Endothelial cell of hepatic sinusoid (primary cell): ENCODE data around the gene LSR.

ENCODE experiments used
- in situ Hi-C: cut with HindIII; loops from 2 replicates; pipeline ENCODE4 v1.10.0; 2017; ENCODE audit warnings: low sequenced_read_pairs

Gene LSR

DNA sequence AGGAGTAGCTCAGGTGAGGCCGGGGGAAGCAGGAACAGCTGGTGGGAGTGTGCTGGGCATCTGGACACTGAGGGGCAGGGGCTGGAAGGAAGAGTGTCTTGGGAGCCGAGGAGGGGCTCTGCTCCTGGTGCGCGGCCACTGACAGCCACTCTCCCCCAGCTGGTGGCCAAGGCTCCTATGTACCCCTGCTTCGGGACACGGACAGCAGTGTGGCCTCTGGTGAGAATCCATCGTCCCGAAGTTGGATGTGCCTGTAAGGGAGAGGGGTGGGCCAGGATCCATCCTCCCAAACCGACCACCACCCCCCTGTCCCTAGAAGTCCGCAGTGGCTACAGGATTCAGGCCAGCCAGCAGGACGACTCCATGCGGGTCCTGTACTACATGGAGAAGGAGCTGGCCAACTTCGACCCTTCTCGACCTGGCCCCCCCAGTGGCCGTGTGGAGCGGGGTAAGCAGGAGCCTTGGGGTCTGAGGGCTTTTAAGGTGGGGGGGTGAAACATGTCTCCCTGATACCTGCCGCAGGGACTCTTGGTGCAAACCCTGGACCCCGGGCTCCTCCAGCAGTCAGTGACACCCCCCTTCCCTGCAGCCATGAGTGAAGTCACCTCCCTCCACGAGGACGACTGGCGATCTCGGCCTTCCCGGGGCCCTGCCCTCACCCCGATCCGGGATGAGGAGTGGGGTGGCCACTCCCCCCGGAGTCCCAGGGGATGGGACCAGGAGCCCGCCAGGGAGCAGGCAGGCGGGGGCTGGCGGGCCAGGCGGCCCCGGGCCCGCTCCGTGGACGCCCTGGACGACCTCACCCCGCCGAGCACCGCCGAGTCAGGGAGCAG lies 17.9 kb downstream of the LSR start:
- in situ Hi-C loops, result no loop called here

- in situ Hi-C loops, result no loop called here
Measured at GRCh38 chr19:35267353-35267817, 18.6 kb downstream of the LSR start.

DNA sequence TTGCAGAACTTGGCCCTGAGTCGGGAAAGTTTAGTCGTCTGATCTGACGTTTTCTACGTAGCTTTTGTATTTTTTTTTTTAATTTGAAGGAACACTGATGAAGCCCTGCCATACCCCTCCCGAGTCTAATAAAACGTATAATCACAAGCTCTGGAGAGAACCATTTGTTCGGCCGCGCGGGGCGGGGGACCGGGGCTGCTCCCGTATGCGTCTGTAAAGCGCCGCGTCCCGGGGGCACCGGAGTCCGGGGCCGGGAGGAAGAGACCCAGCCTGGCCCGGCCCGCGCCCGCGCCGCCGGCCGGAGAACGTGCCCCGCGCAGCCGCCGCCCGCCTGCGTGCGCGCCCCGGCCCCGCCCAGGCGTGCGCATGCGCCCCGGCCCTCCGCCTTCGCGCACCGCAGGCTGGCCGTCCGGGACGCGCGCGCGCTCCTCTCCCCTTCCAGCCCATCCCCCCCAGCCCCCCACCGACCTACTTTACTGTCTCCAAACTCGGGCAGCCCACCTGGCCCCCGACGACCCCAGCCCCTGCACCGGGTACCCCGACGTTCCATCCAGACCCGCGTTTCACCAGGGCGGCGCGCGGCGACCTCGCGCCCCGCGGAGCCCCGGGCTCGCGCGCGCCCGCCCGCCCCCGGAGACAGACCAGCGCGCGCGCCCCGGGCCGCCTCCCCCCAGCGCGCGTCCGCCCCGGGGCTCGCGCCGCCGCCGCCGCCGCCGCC lies 19.2 kb downstream of the LSR start:
- in situ Hi-C loops, result no loop called here

DNA sequence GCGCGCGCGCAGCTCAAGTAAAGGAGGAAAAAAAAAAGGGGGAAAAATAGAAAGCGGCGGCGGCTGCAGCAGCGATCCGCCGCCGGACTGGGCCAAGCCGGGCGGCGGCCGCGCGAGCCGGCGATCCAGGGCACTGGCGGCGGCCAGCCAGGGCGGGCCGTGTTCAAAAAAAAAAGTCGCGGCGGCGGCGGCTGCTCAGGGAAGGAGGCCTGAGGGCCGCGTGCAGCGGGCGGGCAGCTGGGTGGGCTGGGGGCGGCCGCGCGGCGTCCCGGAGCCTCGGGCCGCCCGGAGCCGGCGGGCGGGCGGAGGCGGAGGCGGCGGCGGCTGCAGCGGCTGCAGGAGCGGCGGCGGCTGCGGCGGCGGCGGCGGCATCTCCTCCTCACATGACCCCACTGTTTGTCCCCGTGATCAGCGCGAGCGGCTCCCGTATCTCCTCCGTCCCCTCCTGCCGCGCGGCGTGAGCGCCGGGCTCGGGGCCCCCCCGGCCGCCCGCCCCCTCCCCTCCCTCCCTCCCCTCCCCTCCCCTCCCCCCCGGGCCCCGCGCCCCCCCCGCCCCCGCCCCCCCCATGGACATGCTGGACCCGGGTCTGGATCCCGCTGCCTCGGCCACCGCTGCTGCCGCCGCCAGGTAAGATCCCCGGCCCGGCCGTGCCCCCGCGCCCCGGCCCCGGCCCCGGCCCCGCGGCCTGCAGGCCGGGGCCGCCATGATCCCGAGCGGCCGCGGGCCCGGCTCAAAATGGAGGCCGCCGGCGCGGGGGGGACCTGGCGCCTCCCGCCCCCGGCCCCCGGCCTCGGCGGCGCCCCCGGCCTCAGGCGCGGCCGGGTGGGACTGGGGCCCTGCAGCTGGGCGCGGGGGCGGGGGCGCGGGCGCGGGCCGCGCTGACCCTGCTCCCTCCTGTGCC lies 20.0 kb downstream of the LSR start, which contains the start of gene USF2:
TSS of gene USF2 (plus strand) at position 427 of the 902 bp plus-strand sequence. CDS start at position 567, 140 bp downstream.
- in situ Hi-C loops, result no loop called here

DNA sequence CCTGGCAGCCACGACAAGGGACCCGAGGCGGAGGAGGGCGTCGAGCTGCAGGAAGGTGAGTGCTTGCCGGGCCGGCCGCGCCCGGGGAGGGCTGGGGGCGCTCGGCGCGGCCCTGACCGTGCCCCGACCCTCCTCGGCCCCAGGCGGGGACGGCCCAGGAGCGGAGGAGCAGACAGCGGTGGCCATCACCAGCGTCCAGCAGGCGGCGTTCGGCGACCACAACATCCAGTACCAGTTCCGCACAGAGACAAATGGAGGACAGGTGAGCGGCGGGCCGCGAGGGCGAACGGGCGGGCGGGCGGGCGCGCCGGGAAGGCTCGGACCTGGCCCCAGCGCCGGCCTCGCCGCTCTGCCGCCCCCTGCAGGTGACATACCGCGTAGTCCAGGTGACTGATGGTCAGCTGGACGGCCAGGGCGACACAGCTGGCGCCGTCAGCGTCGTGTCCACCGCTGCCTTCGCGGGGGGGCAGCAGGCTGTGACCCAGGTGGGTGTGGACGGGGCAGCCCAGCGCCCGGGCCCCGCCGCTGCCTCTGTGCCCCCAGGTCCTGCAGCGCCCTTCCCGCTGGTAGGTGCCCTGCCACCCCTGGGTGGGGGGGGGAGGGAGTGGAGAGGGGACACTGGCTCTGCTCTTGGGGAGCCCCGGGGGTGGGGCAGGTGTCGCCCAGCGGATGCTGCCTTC lies 20.8 kb downstream of the LSR start:
- in situ Hi-C loops, result no loop called here

- in situ Hi-C loops, result no loop called here
Measured at GRCh38 chr19:35270381-35270811, 21.6 kb downstream of the LSR start.

DNA sequence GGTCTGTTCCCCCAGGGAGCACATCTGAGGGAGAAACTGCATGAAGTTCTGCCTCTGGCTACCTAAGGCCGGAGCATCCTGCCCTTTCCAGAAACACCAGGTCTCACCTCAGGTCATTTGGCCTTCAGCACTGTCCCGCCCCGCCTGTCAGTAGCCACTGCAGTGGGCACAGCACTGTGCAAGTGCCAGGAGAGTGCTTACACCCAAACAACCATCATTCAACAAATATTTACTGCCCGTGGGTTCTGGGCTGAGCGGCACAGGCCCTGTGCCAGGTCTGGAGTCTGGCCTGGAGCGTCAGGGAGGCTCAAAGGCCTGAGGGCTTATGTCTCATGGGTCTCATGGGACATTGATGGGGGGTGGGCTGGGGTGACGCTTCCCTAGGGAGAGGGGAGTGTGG lies 22.7 kb downstream of the LSR start:
- in situ Hi-C loops, result no loop called here

- in situ Hi-C loops, result no loop called here
Measured at GRCh38 chr19:35272122-35272719, 23.4 kb downstream of the LSR start.

GRCh38 chr19:35272954-35273649 lies 24.3 kb downstream of the LSR start:
- in situ Hi-C loops, result no loop called here

DNA sequence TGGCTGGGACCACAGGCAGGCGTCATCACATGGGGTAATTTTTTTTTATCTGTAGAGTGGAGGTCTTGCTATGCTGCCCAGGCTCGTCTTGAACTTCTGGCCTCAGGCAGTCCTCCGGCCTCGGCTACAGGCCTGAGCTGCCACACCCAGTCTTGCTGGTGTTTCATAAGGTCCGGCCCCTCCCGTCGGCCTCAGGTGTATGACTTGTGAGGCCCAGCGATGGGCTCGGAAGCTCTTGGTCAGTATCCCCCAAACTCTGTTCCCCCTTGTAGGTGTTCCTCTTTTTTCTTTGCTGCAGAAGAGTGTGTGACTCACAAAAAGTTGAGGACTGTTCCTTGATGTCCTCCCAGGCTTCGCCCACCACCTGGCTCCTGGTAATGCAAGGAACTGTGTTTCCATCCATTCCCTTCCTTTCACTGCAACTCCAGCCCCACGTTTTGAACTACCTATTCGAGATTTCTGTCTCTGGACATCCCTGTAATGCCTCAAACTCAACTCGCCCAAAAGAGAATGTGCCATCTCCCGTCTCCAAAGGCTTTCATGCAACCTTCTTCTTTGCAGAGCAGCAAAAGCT lies 25.0 kb downstream of the LSR start:
- in situ Hi-C loops, result no loop called here

- in situ Hi-C loops, result no loop called here
Measured at GRCh38 chr19:35274323-35274722, 25.5 kb downstream of the LSR start.

DNA sequence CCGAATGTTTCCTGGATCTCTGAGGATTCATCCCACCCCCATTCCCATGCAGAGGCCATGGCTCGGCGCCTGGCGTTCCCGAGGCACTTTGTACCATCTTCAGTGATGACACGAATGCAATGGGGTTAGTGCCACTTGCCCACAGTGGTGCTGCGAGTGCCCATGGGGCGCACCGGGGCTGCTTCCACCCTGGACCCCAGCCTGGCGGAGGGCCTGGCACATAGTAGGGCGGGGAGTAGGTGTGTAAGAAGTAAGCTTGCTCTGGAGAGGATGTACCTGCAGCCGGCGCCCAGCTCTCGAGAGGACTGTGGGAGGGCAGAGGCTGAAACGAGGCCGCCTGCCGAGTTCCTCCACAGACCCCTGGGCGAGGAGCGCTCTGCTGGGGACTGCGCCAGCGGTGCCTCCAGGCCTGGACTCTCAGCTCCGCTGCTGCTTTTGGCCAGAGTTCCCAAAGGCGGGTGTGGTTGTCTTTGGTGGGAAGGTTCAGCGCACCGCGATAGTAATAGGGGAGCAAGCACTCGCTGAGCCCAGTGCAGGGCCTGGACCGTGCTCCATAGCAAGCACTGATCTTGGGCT lies 28.0 kb downstream of the LSR start:
- in situ Hi-C loops, result loop anchor here (25.0 kb wide), 1 partner anchor 161 kb away; the partner anchor contains the start of gene FFAR2

DNA sequence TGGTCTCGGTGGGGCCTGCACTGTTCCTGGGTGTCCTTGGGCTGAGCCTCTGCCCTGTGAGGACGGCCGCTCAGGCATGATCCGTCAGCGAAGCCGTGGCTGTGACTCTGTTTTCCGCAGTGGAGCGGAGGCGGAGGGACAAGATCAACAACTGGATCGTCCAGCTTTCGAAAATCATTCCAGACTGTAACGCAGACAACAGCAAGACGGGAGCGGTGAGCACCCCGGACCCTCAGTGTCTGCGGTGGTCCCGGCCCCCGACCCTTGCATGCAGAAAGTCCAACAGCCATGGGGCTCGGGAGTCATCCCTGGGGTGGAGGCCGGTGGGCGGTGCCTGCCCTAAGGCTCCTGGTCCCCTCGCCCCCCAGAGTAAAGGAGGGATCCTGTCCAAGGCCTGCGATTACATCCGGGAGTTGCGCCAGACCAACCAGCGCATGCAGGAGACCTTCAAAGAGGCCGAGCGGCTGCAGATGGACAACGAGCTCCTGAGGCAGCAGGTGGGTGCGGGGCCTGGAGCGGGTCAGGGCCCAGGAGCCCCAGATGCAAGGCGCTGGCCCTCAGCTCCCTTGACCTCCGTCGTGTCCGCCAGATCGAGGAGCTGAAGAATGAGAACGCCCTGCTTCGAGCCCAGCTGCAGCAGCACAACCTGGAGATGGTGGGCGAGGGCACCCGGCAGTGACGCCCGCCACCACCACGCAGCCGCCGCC lies 29.9 kb downstream of the LSR start:
- in situ Hi-C loops, result loop anchor here (25.0 kb wide), 1 partner anchor 159 kb away; the partner anchor contains the start of gene FFAR2

GRCh38 chr19:35279374-35279773 lies 30.6 kb downstream of the LSR start:
- in situ Hi-C loops, result loop anchor here (25.0 kb wide), 1 partner anchor 158 kb away; the partner anchor contains the start of gene FFAR2

GRCh38 chr19:35279985-35280821 lies 31.4 kb downstream of the LSR start:
- in situ Hi-C loops, result loop anchor here (5.0 to 25.0 kb wide), 3 partner anchors 38 to 157 kb away; partner anchors contain the start of gene FFAR2

DNA sequence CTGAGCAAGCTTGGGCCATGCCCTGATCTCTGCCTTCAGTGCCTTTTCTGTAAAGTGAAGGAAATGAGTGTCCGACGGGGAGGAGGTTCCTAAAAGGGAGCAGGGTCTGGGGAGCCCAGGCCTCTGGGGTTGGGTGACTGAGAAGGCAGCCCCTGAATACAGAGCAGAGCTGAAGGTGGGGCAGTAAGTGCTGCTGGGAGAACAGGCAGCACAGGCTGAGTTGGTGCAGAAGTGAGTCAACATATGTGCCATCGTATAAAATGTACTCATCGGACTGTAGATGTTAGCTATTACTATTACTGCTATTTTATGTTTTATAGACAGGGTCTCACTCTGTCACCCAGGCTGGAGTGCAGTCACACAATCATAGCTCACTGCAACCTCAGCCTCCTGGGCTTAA lies 32.5 kb downstream of the LSR start:
- in situ Hi-C loops, result loop anchor here (5.0 to 25.0 kb wide), 3 partner anchors 39 to 156 kb away; partner anchors contain the start of gene FFAR2
